H54 (cell line): ENCODE results near the gene RBM19.

ENCODE experiments used
- DNase-seq: peaks from one replicate; pipeline ENCODE4 v3.0.0; 2011; ENCODE audit warnings: low spot score, mixed read lengths; ENCODE audit not compliant: insufficient read length
- FAIRE-seq: peaks from 3 replicates; lab custom pipeline; 2011; peaks lifted over from hg19 to GRCh38; lab: Jason Lieb, UNC
- POLR2A ChIP-seq: IDR thresholded peaks from 2 replicates; pipeline ENCODE4 v1.6.1; 2011; ENCODE audit warnings: low read depth, mild to moderate bottlenecking, low read length

RBM19 gene

GRCh38 chr12:113802000-113802749 lies 163.9 kb downstream of the RBM19 start:
- DNase-seq = no peak
- TF ChIP-seq POLR2A = no peak
- no peak for FAIRE-seq

DNA sequence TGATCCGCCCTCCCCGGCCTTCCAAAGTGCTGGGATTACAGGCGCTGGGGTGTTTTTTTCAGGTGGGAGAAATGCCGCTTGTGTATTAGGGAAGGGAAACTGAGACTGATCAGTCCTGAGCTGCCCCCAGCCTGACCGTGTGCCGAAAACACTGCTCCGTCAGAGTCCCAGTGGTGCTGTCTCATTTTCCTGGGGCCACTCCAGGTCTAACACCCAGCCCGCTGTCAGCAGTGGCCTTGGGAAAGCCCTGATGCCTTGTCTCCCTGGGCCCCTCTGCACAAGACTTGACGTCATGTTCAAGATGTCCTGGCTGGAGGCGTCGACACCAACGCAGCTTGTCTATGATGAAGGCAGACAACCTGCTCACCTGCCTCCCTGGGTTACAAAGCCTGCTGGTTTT lies 165.9 kb downstream of the RBM19 start:
- TF ChIP-seq POLR2A = no peak
- FAIRE-seq (no peak), DNase-seq (no peak)

DNA sequence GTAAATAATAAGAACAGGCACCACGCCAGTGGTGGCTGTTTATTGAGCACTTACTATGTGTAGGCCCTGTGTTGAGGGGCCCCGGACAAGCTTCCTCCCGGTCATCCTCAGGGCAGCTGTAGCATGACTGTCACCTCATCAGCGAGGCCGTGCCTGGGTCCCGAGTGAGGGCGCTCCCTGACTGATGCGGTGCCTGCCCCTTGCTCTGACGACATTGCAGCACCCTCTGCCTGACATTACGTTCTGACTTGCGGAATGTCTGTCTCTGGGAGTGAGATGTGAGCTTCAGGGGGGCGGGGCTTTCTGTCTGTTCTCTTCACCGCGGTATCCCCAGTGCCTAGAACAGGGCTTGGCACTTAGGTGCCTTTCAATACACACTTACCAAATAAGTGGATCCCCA lies 167.6 kb downstream of the RBM19 start:
- DNase-seq = no peak
- no peak for TF ChIP-seq POLR2A
- no peak for FAIRE-seq

- no peak for TF ChIP-seq POLR2A
Observed at GRCh38 chr12:113797535-113797868, 168.6 kb downstream of the RBM19 start.

DNA sequence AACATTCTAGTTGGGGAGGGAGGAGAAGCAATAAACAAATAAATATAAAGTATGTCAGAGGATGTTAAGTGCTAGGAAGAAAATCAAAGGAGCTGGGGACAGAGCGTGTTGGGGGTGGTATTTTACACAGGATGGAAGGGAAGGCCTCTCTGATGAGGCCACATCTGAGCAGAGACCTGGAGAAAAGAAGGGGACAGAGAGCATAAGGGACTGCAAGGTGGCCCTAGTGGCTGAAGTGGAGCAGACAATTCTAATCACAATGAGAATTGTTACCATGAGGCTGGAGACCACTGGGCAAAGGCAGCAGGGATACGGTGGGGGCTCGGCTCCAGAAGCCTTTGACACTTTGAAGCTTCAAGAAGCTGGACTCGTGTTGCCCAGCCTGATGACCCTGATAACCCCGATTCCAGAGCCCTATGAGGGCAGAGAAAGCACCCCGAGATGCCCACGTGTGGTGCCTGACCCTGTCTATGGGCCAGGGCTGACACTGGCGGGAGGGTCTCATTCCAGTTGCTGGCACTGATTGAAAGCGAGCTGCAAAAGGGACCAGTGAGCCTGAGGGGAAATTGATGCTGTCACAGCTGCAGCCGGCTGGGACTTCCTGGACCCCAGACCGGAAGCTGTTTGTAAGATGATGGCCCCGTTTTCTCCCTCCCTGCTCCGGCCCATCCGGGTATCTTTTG lies 169.1 kb downstream of the RBM19 start:
- FAIRE-seq (no peak), DNase-seq (no peak)
- TF ChIP-seq POLR2A = no peak

More at GRCh38 chr12:113797535-113797868, 168.6 kb downstream of the RBM19 start:
- DNase-seq (no peak), FAIRE-seq (no peak)

- TF ChIP-seq POLR2A = no peak
- FAIRE-seq (no peak), DNase-seq (no peak)
Observed at GRCh38 chr12:113796066-113796827, 169.9 kb downstream of the RBM19 start.

GRCh38 chr12:113795445-113795844 lies 170.7 kb downstream of the RBM19 start:
- no peak for FAIRE-seq
- no peak for DNase-seq
- TF ChIP-seq POLR2A = no peak

DNA sequence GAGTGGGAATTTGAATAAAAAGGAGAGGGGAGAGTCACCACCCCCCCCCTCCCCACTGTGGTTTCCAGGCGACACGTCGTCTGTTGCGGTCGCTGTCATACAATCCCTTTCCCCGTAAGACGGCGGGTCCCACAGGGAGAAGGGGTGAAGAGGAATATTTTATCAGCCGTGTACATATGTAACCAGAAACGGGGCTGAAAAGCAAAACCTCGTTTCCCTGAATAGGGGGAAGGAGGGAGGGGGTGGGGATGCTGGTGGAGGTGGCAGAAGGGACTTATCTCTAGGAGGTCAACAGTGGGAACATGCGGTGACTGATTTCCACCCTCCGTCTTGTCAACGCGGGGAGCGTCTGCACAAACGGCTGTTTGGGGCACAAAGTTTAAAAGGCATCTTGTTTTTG lies 171.4 kb downstream of the RBM19 start:
- DNase-seq = no peak
- TF ChIP-seq POLR2A = no peak
- FAIRE-seq = no peak

- DNase-seq (no peak), FAIRE-seq (no peak)
- no peak for TF ChIP-seq POLR2A
Observed at GRCh38 chr12:113793250-113793649, 172.9 kb downstream of the RBM19 start.

GRCh38 chr12:113792450-113792849 lies 173.7 kb downstream of the RBM19 start:
- no peak for TF ChIP-seq POLR2A
- FAIRE-seq (no peak), DNase-seq (no peak)

GRCh38 chr12:113788020-113788856 lies 177.9 kb downstream of the RBM19 start:
- no peak for DNase-seq
- no peak for TF ChIP-seq POLR2A
- FAIRE-seq = peak; percentile 33

GRCh38 chr12:113786107-113786506 lies 180.0 kb downstream of the RBM19 start:
- no peak for TF ChIP-seq POLR2A
- DNase-seq = no peak
- FAIRE-seq = no peak

- DNase-seq (no peak), FAIRE-seq (no peak)
- TF ChIP-seq POLR2A = no peak
Observed at GRCh38 chr12:113783811-113784210, 182.3 kb downstream of the RBM19 start.
